HG03066 (cell line): ENCODE data around the gene ACKR3.

Source experiments
- ATAC-seq: cut with Tn5 transposase; IDR thresholded peaks from one replicate; pipeline ENCODE4 v1.9.1; 2021; ENCODE audit warnings: low read depth; ENCODE audit not compliant: unreplicated experiment

ACKR3 gene

DNA sequence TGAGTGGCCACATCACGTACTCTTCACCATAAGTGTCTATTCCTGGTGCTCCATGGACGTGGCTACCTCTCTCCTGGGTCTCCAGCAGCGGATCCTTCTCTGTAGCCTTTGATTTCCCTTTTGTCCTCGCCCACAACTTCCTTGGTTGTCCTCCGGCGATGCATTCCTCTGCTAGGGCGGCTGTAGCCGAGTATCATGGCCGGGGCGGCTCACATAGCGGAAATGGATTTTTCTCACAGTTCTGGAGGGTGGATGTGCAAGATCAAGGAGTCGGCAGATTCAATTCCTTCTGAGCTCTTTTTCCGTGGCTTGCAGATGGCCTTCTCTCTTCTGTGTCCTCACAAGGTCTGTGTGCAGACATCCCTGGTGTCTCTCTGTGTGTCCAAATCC, 35.7 kb downstream of the ACKR3 start:
- ATAC-seq, result no peak

DNA sequence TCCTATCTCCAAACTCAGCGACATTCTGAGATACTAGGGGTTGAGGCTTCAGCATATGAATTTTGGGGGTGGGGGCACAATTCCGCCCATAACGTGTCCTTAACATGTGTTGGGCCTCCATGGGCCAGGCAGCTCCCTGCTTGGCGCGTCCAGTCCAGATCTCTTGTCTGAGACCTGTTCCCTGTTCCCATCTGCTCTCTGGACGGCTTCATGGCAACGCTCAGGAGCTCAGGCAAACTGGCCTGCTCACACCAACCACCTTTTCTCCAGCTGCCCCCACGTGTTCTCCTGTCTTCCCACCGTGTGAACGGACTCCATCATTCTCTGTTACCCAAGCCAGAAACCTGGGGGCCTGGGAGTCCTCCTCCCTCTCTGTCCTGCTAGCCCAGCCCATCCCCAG, 36.4 kb downstream of the ACKR3 start:
- no peak for ATAC-seq

DNA sequence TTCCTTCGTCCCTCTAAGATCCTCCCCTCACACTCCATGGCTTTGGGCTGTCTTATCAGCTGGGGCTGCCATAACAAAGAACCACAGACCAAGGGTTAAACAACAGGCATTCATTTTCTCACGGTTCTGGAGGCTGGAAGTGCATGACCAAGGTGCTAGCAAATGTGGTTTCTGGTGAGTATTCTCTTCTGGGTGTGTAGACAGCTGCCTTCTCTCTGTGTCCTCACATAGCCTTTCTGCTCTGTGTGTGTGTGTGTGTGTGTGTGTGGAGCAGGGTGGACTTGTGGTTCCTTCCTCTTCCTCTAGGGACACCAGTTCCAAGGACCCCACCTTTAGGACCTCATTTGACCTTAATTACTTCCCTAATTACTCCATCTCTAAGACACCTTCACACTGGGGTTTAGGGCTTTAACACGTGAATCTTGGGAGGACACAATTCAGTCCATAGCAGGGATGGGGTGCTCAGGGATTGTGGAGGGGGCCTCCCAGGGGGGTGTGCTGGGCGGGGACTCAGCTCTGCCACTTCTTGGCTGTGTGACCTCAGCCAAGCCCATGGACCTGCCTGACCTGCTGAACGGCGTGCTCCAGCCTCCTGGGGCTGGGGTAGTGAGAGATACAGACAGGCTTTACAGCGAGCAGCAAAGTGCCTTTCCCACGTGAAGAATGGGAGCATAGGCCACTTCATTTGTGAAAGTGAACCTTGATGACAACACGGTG, 38.0 kb downstream of the ACKR3 start:
- ATAC-seq, result no peak

DNA sequence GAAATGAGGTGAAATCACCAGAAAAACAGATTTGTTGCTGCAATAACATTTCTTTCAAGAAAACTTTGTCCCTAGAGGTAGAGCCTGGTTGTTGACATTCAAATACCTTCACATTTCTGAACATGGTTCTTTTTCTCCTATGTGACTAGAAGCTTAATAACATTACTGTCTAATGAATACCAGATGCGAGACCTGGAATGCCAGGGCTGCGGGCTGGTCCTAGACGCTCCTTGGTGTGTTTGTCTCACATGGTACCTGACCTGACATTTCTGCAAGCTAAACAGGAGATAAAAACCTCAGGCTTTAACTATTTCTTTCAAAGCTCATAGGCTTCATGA, 38.5 kb downstream of the ACKR3 start:
- no peak for ATAC-seq

DNA sequence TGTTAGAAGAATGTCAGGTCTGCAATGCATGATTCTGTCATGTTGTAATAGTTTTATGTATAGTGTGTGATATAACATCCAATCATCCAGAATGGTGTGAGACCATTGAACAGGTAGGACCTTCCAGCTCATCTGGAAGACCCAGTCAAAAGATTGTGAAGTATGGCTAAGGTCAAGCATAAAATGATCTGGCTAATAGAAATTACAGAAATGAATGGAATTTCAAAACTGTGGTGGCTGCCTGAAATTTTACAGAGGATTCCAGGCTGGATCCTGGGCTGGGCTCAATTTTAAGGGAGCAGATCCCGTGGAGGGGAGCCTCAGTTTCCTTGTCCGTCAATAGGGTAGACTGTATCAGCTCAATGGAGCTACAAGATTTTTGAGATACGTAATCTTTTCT, 39.1 kb downstream of the ACKR3 start:
- ATAC-seq, result no peak

DNA sequence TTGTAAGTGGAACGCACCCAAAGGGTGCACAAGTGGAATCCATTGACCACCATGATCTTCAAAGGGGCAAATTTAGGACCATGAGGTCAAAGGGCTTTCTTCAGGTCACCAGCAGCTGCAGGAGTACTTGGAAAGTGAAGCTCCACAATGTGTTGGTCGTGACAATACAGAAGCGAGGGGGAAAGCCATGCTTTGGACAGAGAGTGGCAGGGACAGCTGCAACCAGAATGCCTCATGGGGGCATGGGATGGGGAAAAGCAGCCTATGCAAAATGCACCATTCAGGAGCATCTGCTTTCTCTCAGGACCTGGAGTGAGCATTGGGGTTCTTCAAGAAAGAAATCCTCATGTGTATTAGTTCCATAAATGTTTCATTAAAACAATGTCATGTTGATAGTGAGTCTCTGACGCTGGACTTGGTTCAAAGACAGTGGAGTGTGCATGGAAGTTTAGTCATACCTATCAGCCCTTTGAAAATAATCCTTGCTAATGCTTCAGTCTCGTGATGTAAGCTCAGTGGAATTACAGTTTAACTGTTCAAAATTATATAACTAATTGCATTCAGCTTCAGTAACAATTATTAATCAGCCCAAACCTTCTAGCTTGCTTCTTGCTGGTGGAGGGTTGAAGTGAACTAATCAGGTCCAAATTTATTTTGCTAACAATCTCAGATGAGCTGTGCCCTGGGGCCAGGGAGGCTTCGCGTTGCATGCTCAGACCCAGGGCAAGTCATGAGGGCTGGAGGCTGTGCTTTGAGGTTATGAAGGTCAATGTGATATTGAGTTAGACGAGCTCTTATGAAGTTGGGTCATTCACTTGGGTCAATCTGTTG, 41.6 kb downstream of the ACKR3 start:
- ATAC-seq, result no peak

DNA sequence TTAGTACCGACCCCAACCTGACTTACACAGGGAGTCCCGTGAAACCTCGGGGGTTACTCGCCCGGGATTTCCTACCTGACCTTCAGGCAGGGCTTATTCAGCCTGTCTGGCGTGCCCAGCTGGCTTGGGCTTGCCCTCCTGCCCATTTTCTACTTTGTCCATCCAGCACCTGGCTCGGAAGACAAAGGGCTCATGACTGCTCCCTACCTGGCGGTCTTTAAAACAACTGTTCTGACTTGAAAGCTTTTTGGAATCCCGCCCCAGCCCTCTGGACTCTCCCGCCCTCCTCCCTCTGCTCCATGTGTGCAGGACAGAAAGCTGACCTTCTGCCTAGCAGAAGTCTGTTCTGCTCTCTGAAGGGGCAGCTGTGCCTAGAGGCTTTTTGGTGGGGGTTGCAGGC, 43.1 kb downstream of the ACKR3 start:
- ATAC-seq, result no peak

DNA sequence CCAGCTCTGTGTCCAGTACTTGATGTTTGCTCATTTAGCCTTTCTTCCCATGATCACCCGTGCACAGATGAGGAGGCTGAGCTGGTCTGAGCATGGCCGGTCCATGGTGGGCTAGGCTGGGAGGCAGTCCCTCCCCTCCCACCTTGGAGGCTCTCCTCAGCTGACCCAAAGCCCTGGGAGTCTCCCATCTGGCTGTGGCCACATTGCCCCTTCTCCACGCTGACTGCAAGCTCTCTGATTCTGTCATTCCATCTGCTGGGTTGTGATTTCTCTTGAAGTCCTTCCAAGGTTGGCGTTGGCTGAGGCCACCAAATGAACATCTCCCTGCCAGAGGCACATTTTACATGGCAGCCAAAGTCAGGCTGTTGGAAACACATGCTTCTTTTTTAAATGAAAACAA, 44.0 kb downstream of the ACKR3 start:
- no peak for ATAC-seq

DNA sequence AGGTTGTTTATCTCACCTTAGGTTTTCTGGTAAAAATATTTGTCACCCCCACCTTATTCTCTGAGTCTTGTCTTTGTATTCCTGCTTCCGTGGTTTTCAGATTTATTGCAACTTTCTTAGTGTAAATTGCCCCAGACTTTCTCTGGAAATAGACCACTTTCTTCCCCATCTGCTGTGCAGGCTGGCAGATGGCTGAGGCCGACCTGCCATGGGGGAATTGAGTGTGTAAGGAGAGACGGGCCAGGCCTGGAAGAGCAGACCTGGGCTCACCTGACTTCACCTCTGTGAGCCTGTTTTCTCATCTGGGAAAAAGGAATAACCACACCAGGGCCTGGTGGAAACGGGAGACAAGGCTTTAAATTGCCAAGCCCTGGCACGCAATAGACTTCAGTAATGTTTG, 44.9 kb downstream of the ACKR3 start:
- ATAC-seq, result no peak

DNA sequence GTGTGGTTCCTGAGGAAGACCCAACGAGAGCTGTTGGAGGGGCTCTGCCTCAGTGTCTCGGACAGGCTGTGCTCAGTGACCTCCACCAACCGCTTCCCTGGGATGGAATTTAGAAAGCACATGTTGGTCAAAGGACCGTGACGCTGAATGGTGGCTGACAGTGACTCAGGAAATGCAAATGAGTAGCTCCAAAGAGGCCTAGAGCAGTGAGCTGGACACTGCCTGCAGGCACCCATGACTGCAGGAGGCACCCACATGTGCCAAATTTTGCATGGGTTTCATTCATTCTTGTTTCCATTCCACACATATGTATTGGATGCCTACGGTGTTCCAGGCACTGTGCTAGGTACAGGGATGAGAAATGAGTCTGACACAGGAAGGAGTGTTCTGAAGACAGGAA, 46.4 kb downstream of the ACKR3 start:
- ATAC-seq, result no peak

DNA sequence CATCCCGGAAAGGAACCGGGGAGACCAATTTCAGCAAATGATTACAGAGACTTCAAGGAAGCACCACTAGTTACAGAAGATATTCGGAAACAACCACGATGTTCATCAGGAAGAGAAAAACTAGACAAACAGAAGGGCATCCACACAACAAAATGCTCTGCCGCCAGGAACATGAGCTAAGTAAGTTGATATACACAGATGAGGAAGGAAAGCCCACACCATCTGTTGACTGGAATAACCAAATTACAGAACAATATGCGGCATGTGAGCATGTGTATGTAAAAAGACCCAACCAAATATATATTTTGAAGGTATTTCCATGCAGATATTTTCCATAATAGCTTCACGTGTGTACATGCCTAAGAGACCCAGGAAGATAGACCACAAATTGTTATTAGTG, 47.0 kb downstream of the ACKR3 start:
- ATAC-seq, result no peak

DNA sequence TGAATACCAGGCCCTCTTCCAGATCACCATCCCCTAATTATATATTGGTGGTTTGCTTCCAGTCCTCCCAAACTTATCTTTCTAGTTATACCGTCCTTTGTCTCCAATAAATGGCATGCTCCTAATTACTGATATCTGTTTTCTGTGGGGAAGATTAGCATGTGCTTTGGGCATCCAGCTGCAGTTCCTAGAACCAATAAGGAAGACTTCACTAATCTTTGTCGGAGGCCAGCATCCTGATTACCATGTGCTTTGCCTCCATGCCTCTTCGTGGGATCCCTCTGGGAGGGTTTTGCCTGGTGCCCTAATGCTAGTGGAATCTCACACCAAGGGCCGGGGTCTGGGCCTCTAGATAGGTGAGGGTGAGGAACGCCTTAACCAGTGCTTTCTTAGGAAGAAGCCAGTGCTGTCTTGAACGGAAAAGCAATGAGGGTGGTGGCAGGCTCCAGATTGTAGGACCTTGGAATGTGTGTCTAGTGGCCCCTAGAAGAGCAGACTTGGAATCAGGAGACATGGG, 47.7 kb downstream of the ACKR3 start:
- no peak for ATAC-seq

DNA sequence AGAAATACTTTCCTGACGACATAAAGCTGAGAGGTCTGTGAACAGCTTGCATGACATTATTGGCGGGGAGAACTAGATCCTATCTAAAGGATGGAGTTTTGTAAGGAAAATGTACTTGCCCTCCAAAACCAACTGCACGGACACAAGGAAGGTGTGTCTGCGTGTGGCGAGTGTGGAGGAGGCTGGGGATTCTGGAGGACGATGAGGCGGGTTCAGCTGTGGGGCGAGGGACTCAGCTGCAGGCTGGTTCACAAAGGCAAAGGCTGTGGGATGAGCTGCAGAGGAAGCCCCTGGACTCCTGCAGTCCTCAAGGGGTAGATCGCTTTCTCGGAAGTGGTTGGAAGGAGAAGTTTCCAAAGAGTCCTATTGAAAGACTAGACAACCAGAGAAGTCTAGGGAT, 48.2 kb downstream of the ACKR3 start:
- no peak for ATAC-seq

DNA sequence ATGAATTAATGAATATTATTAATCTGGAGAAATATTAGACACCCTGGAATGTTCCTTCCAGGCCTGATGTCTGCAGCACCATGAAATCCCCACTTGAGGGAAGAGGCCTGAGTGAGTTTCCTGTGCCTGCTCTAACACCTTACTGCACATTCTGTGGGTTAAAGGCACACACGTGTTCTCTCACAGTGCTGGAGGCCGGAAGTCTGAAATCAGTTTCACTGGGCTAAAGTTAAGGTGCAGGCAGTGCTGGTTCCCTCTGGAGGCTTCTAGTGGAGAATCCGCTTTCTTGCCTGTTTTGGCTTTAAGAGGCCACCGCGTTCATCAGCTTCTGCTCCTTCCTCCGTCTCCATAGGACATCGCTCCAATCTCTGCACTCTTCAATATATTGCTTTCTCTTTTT, 48.7 kb downstream of the ACKR3 start:
- no peak for ATAC-seq

DNA sequence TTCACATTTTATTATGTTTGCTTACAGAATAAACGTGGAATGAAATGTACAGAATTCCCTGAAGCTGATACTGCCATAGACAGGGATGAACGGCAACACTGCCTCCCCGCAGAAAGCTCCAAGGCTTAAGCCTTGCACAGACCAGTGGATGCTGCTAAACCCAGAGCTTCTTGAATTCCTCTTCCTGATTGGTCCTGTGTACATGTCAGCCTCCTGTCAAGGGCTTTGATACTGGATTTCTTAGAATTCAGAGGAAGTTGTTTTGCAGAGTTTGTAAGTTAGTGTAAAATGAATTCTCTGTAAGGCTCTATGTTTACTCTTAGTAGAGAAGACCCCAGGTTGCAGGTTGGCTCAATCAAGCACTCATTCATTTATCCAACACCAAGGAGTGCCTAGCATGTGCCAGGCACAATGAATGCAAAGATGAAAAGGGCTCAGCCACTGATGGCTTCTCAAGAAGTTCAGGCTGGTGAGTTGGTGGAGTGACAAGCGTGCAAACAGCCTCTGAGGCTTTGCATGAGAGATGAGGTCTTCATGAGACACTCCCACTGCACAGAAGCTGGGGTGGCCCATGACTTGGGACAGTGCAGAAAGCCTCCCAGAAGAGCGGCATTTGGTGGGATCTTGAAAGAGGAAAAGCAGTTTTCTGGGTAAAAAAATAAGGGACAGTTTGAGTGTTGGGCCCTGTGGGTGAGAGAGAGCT, 50.4 kb downstream of the ACKR3 start:
- no peak for ATAC-seq

DNA sequence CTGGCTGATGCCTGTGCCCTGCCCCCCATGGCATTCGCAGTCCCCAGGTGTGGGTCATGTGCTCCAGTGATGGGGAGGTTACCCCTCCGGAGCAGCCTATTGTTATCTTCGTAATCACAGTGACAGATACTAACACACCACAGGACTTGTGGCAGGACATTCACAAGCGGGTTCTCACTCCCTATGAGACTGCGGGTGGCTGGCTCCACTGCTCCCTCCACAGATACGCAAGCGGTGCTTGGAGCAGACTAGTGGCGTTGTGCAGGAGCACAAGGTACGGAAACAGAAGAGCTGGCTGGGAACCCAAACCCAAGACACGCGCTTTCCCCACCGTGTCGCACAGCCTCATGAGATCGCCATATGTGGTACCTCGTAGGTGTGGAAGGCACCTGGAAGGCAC, 52.2 kb downstream of the ACKR3 start:
- ATAC-seq, result no peak

DNA sequence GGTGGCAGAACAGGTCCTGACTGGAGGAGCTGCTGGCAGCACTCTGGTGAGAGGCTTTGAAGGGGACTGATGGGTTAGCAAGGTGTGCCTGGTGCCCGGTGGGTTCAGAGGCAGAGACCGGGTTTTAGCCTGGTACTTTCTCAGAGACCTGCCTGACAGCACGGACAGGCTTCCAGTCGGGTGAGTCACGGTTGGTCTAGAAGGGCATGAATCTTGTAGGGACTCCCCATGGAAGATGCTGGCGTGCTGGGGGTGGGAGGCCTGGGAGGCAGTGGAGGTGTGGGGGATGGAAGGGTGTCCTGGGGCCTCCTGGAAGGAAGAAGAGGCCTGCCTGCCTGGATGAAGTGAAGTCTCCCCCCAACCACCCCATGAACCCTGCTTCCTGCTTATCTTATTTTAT, 52.6 kb downstream of the ACKR3 start:
- ATAC-seq, result no peak

DNA sequence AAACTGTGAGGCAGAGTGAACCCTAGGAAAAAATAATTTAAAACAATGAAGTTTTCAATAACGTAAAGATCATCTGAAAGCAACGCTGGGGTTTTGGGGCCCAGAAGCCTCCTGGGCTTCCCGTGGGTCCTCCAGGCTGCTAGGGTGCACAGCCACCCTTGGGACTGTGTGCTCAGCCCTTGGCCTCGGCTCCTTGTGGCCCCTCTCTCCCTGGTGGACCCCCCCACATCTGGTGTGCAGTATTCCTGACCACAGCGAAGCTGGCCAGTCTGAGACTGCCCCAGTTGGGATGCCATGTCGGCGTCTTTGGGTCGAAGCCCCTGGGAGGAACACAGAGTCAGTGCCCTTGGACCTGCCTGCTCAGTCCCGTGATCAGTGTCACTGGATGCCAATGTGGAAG, 53.0 kb downstream of the ACKR3 start:
- no peak for ATAC-seq

DNA sequence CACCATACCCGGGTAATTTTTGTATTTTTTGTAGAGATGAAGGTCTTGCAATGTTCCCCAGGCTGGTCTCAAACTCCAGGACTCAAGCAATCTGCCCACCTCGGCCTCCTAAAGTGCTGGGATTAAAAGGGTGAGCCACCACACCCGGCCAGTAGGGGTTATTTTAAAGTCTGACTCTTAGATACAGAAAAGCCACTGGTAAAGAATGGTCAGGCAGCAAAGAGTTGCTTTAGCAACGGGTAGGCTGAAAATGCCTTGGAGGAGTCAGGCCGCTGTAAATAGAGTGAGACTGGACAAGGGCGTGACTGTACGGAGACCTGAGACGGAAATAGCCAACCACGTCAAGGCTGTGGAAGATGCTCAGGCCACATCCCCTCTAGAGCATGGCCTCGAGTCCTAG, 54.2 kb downstream of the ACKR3 start:
- no peak for ATAC-seq

DNA sequence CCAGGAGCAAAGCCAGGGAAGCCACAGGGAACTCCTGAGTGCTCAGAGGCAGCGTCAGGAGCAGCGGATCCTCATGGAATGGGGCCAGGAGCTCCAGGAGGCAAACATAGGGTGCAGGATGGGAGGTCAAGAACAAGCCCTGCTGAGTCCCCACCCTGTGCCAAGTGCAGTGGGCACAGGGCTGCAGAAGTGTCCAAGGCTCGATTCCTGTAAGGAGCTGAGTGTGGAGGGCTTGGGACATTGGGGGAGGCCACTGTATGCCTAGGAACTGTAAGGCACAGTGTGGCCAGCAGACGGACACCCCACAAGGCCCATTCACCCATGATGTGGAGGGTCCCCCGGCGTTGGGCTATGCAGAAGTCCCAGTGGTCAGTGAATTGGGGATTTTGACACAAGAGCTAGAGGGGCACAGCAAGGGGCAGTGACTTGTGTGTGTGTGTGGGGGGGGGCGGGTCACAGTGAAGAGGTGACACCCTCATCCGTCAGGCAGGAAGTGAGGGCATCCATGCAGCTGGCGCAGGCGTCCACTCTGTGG, 55.6 kb downstream of the ACKR3 start:
- ATAC-seq, result no peak

DNA sequence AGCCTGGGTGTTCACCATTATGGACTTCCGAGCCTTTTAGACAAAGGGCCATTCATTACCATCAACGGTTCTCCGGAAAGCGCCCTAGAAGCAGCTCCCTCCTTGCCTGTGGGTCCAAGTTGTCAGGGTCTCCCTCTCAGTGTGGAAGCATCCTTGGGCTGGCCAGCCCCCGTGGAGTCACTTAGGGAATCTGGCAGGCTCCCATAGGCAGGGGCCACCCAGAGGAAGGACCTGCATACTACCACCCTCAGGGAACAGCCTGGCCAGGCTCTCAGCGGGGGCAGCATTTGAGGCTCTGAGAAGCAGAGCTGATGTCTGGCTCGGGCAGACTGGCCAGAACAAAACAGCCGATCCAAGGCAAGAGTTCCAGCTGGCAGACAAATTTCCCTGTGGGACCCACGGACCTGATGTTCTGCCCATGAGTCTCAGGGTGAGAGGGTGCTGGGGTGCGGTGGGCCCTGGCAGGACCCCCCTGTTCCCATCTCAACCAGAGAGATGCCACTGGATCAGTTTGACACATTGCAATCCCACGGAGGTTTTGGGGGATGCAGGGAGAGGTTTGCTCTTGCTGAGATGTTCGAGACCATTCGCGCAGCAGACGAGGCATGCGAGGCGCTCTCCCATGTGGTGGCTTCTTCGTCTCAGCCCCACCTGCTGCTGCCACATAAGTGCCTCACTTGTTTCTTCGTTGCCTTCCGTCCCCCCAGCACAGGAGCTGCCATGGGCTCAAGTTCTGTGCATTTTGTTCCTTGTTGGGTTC, 56.9 kb downstream of the ACKR3 start:
- no peak for ATAC-seq
